Psoas muscle (tissue), 8 donors: Measurements from ENCODE around the gene RAB42. TPM values are rescaled to one million over a fixed set of nuclear protein-coding genes. Genes with fewer than 3 reads are reported as not detected.
"Not testable (repeated sequence)": the region's sequence is repeated elsewhere in the genome, so short reads cannot be mapped to it uniquely, and the experiment has no call there.

Source experiments
- ATAC-seq, 4 donors: fragments of 200-7000 bp; cut with Tn5 transposase; one replicate each; pipeline ENCODE4 v1.9.1; 2020; ENCODE audit warnings: moderate library complexity in 3 of 4, mild to moderate bottlenecking in 2 of 4
- DNase-seq, 2 donors: peaks; one replicate each; pipeline ENCODE4 v3.0.0-alpha.2; 2020
- H3K27ac ChIP-seq: fragments of 200-600 bp; one replicate; pipeline ENCODE4 v1.8.0; 2022
- H3K27me3 ChIP-seq, 3 donors: fragments of 200-600 bp in 1 of 3; one replicate each; pipeline versions ENCODE4 v1.6.1 to v1.8.0; 2013 to 2022; ENCODE audit warnings: low read length in 2 of 3, mild to moderate bottlenecking in 2 of 3, moderate library complexity in 1 of 3; ENCODE audit not compliant: insufficient read depth in 3 of 3
- H3K36me3 ChIP-seq, 2 donors: fragments of 200-600 bp in 1 of 2; one replicate each; pipeline versions ENCODE4 v1.6.1 to v1.8.0; 2013 to 2022; ENCODE audit warnings: low read depth in 1 of 2, mild to moderate bottlenecking in 1 of 2, moderate library complexity in 1 of 2; ENCODE audit not compliant: insufficient read depth in 1 of 2
- H3K4me1 ChIP-seq: fragments of 200-600 bp; one replicate; pipeline ENCODE4 v1.8.0; 2022
- H3K4me3 ChIP-seq: fragments of 200-600 bp; one replicate; pipeline ENCODE4 v1.8.0; 2022; ENCODE audit warnings: mild to moderate bottlenecking
- H3K9me3 ChIP-seq: fragments of 200-600 bp; one replicate; pipeline ENCODE4 v1.8.0; 2022
- WGBS, 3 donors: extraction: QIAGEN DNeasy Blood & Tissue Kit; methylation state at CpG; one replicate each; pipeline versions ENCODE4 v1.1.6 to v1.1.7; 2013; 5-methylcytosine and 5-hydroxymethylcytosine counted together
- intact Hi-C, 2 donors: fragments of 100-400 bp; cut with DNase I; formaldehyde crosslinking; loops; one replicate each; pipeline versions ENCODE4 v1.11.0 to v1.14.2; 2022
- polyA plus RNA-seq, 3 donors: library from polyadenylated mRNA; stranded (reverse); fragments of 200-250 nt; gene quantifications; one replicate each; pipeline ENCODE4 v1.2.3, GENCODE V29; 2013
- total RNA-seq, 4 donors: library from RNA; stranded (reverse); fragmentation: NEBNext Ultra II Directional in 2 of 4; extraction: Animal tissue kit (Norgen Biotek cat#: 25700) in 2 of 4; gene quantifications; one replicate each; pipeline versions ENCODE4 v1.2.1 to v1.2.4, GENCODE V29; 2021 to 2023
- TF ChIP-seq, protein P1 (sequence below): fragments of 200-600 bp; IDR thresholded peaks from one replicate; pipeline ENCODE4 v1.8.0; 2022; ENCODE audit warnings: antibody characterized with exemption
- donor health status: healthy with polysubstance abuse.
- donor health status: DM: no; HTN: no; CAD: no; lungs with moderate emphysema.
- donor health status: Bipolar disorder and iron deficiency.
- donor health status: healthy.
- donor health status: DM: yes; HTN: yes; CAD: no.
- donor health status: DM: no; HTN: no; CAD: no.
- donor health status: DM: no; HTN: no; CAD: no.
- donor health status: DM: yes; HTN: yes; CAD: no.

RAB42 gene
- total and polyA plus RNA-seq, 7 donors: 0.16 to 1.3 (median 0.34) TPM

DNA sequence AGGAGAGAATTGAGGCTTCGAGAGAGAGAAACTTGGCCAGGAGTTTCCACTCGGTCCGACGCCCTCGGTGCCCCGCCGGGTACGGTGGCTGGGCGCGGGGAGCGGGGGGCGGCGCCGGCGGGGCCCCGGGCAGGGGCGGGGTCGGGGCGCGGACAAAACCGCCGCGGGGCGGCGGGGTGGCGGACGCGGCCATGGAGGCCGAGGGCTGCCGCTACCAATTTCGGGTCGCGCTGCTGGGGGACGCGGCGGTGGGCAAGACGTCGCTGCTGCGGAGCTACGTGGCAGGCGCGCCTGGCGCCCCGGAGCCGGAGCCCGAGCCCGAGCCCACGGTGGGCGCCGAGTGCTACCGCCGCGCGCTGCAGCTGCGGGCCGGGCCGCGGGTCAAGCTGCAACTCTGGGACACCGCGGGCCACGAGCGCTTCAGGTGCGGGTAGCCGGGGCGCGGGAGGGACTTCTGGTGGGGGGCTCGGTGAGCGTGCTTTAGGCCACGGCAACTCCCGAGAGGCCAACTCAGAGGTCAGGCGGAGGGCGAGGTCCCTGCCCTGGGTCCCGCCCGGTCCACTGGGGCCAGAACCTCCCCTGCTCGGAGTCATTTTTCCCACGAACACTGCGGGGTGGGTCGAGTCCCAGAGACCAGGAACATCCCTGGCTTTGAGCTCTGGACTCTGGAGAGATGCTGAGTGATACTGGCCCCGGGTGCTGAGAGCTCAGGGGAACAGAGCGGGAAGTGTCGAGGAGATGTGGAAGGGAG is 431 bp downstream of the RAB42 start:
- Histone ChIP-seq H3K4me1 (peaks cover 3% of the 10 kb centered on the region), H3K36me3 (peaks cover 0 to 9% of the 10 kb centered on the region in 2 donors), H3K9me3 (no peaks in the 10 kb centered on the region), H3K27me3 (no peaks in the 10 kb centered on the region), H3K27ac (no peak overlapping the region), H3K4me3 (peak overlapping the region; percentile 67)
- DNase-seq (no peak), ATAC-seq (peak; percentile 43 to 63 (median 45))
- WGBS, 3 donors: 4 to 6% (median 5%) methylated on average over 37 to 81 of the region's 81 CpGs
- TF ChIP-seq, protein P1, sequence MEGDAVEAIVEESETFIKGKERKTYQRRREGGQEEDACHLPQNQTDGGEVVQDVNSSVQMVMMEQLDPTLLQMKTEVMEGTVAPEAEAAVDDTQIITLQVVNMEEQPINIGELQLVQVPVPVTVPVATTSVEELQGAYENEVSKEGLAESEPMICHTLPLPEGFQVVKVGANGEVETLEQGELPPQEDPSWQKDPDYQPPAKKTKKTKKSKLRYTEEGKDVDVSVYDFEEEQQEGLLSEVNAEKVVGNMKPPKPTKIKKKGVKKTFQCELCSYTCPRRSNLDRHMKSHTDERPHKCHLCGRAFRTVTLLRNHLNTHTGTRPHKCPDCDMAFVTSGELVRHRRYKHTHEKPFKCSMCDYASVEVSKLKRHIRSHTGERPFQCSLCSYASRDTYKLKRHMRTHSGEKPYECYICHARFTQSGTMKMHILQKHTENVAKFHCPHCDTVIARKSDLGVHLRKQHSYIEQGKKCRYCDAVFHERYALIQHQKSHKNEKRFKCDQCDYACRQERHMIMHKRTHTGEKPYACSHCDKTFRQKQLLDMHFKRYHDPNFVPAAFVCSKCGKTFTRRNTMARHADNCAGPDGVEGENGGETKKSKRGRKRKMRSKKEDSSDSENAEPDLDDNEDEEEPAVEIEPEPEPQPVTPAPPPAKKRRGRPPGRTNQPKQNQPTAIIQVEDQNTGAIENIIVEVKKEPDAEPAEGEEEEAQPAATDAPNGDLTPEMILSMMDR: no peak
- intact Hi-C loops: no loop called here

DNA sequence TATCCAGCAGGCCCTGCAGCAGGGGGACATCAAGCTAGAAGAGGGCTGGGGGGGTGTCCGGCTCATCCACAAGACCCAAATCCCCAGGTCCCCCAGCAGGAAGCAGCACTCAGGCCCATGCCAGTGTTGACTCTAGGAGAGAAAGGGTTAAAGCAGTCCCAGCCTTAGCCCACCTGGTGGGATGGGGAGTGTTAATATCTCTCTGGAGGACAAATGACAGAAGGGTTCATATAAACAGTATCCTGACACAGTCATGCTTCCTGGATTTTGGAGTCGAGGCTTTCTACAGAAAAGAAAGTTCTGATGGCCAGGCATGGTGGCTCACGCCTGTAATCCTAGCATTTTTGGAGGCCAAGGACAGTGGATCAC is 1.9 kb downstream of the RAB42 start:
- not testable (repeated sequence) for H3K4me3 ChIP-seq, H3K27ac ChIP-seq, H3K4me1 ChIP-seq, DNase-seq, ATAC-seq, H3K36me3 ChIP-seq, H3K27me3 ChIP-seq, H3K9me3 ChIP-seq
- intact Hi-C loops: loop anchor here in 1 of 2 donors (2.0 kb wide), 1 partner anchor 65 kb away; no protein-coding TSS in a partner anchor
- 69 to 71% (median 70%) methylated on average over 3 of the region's 3 CpGs for WGBS, 3 donors

GRCh38 chr1:28594686-28595411 is 2.8 kb downstream of the RAB42 start:
- H3K4me3 ChIP-seq, H3K36me3 ChIP-seq, H3K27ac ChIP-seq, H3K4me1 ChIP-seq, H3K9me3 ChIP-seq, H3K27me3 ChIP-seq: not testable (repeated sequence)
- ATAC-seq (peak in 1 of 4 donors; percentile 17), DNase-seq (peak; percentile 45 to 60)
- 26 to 32% (median 31%) methylated on average over 7 of the region's 7 CpGs for WGBS, 3 donors
- intact Hi-C loops: loop anchor here in 1 of 2 donors (2.0 kb wide), 1 partner anchor 66 kb away; no protein-coding TSS in a partner anchor

DNA sequence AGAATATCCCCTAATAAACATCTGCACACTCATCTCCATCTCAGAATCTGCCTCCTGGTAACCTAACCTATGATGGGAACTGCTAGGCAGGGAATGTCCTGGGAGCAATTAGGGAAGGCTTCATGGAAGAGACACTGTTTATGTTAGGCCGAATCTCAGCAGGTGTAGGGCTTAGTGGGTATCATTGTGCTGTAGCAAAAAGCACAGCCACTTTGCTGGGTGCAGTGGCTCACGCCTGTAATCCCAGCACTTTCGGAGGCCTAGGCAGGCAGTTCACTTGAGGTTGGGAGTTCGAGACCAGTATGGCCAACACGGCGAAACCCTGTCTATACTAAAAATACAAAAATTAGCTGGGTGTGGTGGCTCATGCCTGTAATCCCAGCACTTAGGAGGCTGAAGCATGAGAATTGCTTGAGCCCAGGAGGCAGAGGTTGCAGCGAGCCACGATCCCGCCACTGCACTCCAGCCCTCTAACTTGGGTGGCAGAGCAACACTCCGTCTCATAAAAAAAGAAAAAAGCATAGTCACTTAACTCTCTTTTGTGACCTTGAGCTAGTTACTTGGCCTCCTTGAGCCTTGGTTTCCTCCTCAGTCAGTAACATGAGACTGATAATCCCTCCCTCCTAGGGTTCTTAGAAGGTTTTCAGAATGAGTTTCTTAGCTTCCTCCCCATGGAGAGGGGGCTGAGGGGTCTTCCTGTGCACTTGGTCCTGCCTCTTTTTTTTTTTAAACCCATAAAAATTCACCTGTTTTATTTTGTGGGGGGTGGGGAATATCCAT is 3.5 kb downstream of the RAB42 start:
- WGBS, 3 donors: 87 to 91% (median 87%) methylated on average over 10 of the region's 10 CpGs
- DNase-seq: no peak
- H3K4me1 ChIP-seq: peaks cover 3% of the 10 kb centered on the region
- no peak for ATAC-seq
- intact Hi-C loops: loop anchor here in 1 of 2 donors (2.0 kb wide), 1 partner anchor 67 kb away; no protein-coding TSS in a partner anchor
- TF ChIP-seq, protein P1: no peak
- no peaks in the 10 kb centered on the region for H3K9me3 ChIP-seq
- H3K27me3 ChIP-seq: no peaks in the 10 kb centered on the region
- peaks cover 0 to 11% of the 10 kb centered on the region in 2 donors for H3K36me3 ChIP-seq
- no peak overlapping the region for H3K27ac ChIP-seq
- no peak overlapping the region for H3K4me3 ChIP-seq

DNA sequence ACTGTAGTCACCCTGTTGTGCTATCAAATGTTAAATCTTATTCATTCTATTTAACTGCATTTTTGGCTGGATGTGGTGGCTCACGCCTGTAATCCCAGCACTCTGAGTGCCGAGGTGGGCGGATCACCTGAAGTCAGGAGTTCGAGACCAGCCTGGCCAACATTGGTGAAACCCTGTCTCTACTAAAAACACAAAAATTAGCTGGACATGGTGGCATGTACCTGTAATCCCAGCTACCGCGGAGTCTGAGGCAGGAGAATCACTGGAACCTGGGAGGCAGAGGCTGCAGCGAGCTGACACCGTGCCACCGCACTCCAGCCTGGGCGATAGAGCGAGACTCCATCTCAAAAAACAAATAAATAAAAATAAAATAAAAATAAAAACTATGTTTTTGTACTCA is 4.2 kb downstream of the RAB42 start:
- H3K27me3 ChIP-seq, intact Hi-C loops, H3K4me1 ChIP-seq, ATAC-seq, H3K4me3 ChIP-seq, H3K9me3 ChIP-seq, H3K27ac ChIP-seq, DNase-seq: not testable (repeated sequence)
- WGBS, 3 donors: 96 to 98% (median 96%) methylated on average over 11 of the region's 11 CpGs
- H3K36me3 ChIP-seq: peaks cover 0 to 15% of the 10 kb centered on the region in 2 donors
